ENCODE data around the gene PCNX2. TPM values are rescaled to one million over a fixed set of nuclear protein-coding genes. Genes with fewer than 3 reads are reported as not detected.

Gene PCNX2
- total and polyA plus RNA-seq, 2 donors (not counting 1 experiment from before 2014, with no cell fraction given): 17.6 to 34.7 TPM

GRCh38 chr1:233253832-233254331, 41.6 kb downstream of the PCNX2 start:
- ATAC-seq (ENCODE audit: low read depth) (no peak), DNase-seq (no peak)
- Histone ChIP-seq H3K4me1 (ENCODE audit: control insufficient read depth in 2 of 2, insufficient read depth in 2 of 2, low read length in 2 of 2) (no peaks in the 10 kb centered on the region), H3K79me2 (ENCODE audit: control insufficient read depth, insufficient read depth, low read length) (no peaks in the 10 kb centered on the region), H4K20me1 (ENCODE audit: control insufficient read depth, insufficient read depth, low read length, poor library complexity, severe bottlenecking) (no peaks in the 10 kb centered on the region), H2AFZ (ENCODE audit: insufficient read depth, low read depth, low read length, poor library complexity, severe bottlenecking) (no peak overlapping the region), H3K27me3 (replicated peaks in 1 of 4; ENCODE audit: control extremely low read depth in 1 of 4, control insufficient read depth in 3 of 4, insufficient read depth in 4 of 4, low read length in 3 of 4) (no peaks in the 10 kb centered on the region), H3K4me3 (ENCODE audit: control extremely low read depth in 1 of 5, extremely low read depth in 1 of 5, insufficient read depth in 1 of 5, low read depth in 2 of 5, low read length in 4 of 5) (no peak overlapping the region), H3K27ac (ENCODE audit: low read length in 2 of 2) (no peak overlapping the region), H3K36me3 (replicated peaks in 1 of 2; ENCODE audit: control extremely low read depth in 1 of 2, control insufficient read depth in 1 of 2, extremely low read depth in 1 of 2, insufficient read depth in 2 of 2, low read length in 1 of 2) (peaks cover 0 to 19% of the 10 kb centered on the region in 2 experiments), H3K4me2 (replicated peaks; ENCODE audit: low read depth, low read length, poor library complexity, severe bottlenecking) (no peak overlapping the region), H3K9me3 (ENCODE audit: control extremely low read depth in 1 of 3, control insufficient read depth in 2 of 3, insufficient read depth in 1 of 3, low read length in 2 of 3) (no peaks in the 10 kb centered on the region), H3K9ac (ENCODE audit: low read length) (no peak overlapping the region)
- no CpG with 5 or more reads among the region's 1 CpG for whole genome bisulfite sequencing (ENCODE audit: insufficient coverage)
- no peak overlapping the region for H3K4me3 Mint-ChIP-seq
- no peaks in the 10 kb centered on the region for H3K9me3 Mint-ChIP-seq (ENCODE audit: insufficient read depth)
- H3K27me3 Mint-ChIP-seq: no peaks in the 10 kb centered on the region
- no peaks in the 10 kb centered on the region for H3K4me1 Mint-ChIP-seq
- POLR2A ChIA-PET: no interaction called here
- CTCF ChIA-PET: no interaction called here
- TF ChIP-seq, protein P1, sequence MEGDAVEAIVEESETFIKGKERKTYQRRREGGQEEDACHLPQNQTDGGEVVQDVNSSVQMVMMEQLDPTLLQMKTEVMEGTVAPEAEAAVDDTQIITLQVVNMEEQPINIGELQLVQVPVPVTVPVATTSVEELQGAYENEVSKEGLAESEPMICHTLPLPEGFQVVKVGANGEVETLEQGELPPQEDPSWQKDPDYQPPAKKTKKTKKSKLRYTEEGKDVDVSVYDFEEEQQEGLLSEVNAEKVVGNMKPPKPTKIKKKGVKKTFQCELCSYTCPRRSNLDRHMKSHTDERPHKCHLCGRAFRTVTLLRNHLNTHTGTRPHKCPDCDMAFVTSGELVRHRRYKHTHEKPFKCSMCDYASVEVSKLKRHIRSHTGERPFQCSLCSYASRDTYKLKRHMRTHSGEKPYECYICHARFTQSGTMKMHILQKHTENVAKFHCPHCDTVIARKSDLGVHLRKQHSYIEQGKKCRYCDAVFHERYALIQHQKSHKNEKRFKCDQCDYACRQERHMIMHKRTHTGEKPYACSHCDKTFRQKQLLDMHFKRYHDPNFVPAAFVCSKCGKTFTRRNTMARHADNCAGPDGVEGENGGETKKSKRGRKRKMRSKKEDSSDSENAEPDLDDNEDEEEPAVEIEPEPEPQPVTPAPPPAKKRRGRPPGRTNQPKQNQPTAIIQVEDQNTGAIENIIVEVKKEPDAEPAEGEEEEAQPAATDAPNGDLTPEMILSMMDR (IDR thresholded peaks at IDR 0.05): no peak
- TF ChIP-seq EZH2 (IDR thresholded peaks at IDR 0.05; ENCODE audit: borderline replicate concordance, insufficient read depth, low read depth, low read length, poor library complexity, severe bottlenecking): no peak
- intact Hi-C loops (cut with micrococcal nuclease): no loop called here
- no peak overlapping the region for H3K27ac Mint-ChIP-seq

- no peak overlapping the region for H3K27ac Mint-ChIP-seq
- no peak overlapping the region for H3K9ac ChIP-seq (ENCODE audit: low read length)
- H3K4me3 Mint-ChIP-seq: no peak overlapping the region
- ChIA-PET POLR2A (no interaction called here), CTCF (no interaction called here)
- WGBS (ENCODE audit: insufficient coverage): no CpG with 5 or more reads among the region's 4 CpGs
- no peaks in the 10 kb centered on the region for H3K9me3 Mint-ChIP-seq (ENCODE audit: insufficient read depth)
- H3K4me1 Mint-ChIP-seq: no peaks in the 10 kb centered on the region
- no peak overlapping the region for H3K27ac ChIP-seq (ENCODE audit: low read length in 2 of 2)
- TF ChIP-seq EZH2 (IDR thresholded peaks at IDR 0.05; ENCODE audit: borderline replicate concordance, insufficient read depth, low read depth, low read length, poor library complexity, severe bottlenecking): no peak
- TF ChIP-seq, protein P1 (IDR thresholded peaks at IDR 0.05): no peak
- H3K4me2 ChIP-seq (replicated peaks; ENCODE audit: low read depth, low read length, poor library complexity, severe bottlenecking): no peak overlapping the region
- H3K27me3 Mint-ChIP-seq: no peaks in the 10 kb centered on the region
- no peaks in the 10 kb centered on the region for H3K9me3 ChIP-seq (ENCODE audit: control extremely low read depth in 1 of 3, control insufficient read depth in 2 of 3, insufficient read depth in 1 of 3, low read length in 2 of 3)
- H4K20me1 ChIP-seq (ENCODE audit: control insufficient read depth, insufficient read depth, low read length, poor library complexity, severe bottlenecking): no peaks in the 10 kb centered on the region
- peaks cover 0 to 15% of the 10 kb centered on the region in 2 experiments for H3K36me3 ChIP-seq (replicated peaks in 1 of 2; ENCODE audit: control extremely low read depth in 1 of 2, control insufficient read depth in 1 of 2, extremely low read depth in 1 of 2, insufficient read depth in 2 of 2, low read length in 1 of 2)
- H3K27me3 ChIP-seq (replicated peaks in 1 of 4; ENCODE audit: control extremely low read depth in 1 of 4, control insufficient read depth in 3 of 4, insufficient read depth in 4 of 4, low read length in 3 of 4): no peaks in the 10 kb centered on the region
- H3K4me3 ChIP-seq (ENCODE audit: control extremely low read depth in 1 of 5, extremely low read depth in 1 of 5, insufficient read depth in 1 of 5, low read depth in 2 of 5, low read length in 4 of 5): no peak overlapping the region
- H3K4me1 ChIP-seq (ENCODE audit: control insufficient read depth in 2 of 2, insufficient read depth in 2 of 2, low read length in 2 of 2): no peaks in the 10 kb centered on the region
- DNase-seq (no peak), ATAC-seq (ENCODE audit: low read depth) (no peak)
- intact Hi-C loops (cut with micrococcal nuclease): no loop called here
- H3K79me2 ChIP-seq (ENCODE audit: control insufficient read depth, insufficient read depth, low read length): no peaks in the 10 kb centered on the region
- no peak overlapping the region for H2AFZ ChIP-seq (ENCODE audit: insufficient read depth, low read depth, low read length, poor library complexity, severe bottlenecking)
These were observed 42.2 kb downstream of the PCNX2 start for GRCh38 chr1:233253231-233253831.

Data from B cell (primary cell).